K562 (cell line): ENCODE data around the gene PPT1. TPM values are rescaled to one million over a fixed set of nuclear protein-coding genes. Genes with fewer than 3 reads are reported as not detected.

Experiments
- BRD4 ChIP-seq: fragments of 200-600 bp; sonication (generic); IDR thresholded peaks from 2 replicates; pipeline ENCODE4 v1.6.1; 2017; ENCODE audit warnings: inconsistent platforms
- CCAR2 ChIP-seq: fragments of 200-400 bp; formaldehyde crosslinking; IDR thresholded peaks from 2 replicates; pipeline ENCODE4 v1.6.1; 2017; ENCODE audit warnings: mild to moderate bottlenecking, low read depth, low read length
- DMBX1 ChIP-seq: fragments of 250-450 bp; sonication (Bioruptor Pico); IDR thresholded peaks from 2 replicates; pipeline ENCODE4 v1.8.0; 2022; ENCODE audit warnings: inconsistent platforms, mild to moderate bottlenecking, moderate library complexity, borderline replicate concordance
- GATA2 ChIP-seq: sonication (generic); formaldehyde crosslinking; IDR thresholded peaks from 2 replicates; pipeline ENCODE4 v1.4.0; 2020; ENCODE audit warnings: mild to moderate bottlenecking, missing genetic modification reagents
- NFE2L1 ChIP-seq: fragments of 450-650 bp; IDR thresholded peaks from 2 replicates; pipeline ENCODE4 v1.6.1; 2016; ENCODE audit warnings: missing genetic modification characterization, low read depth, mild to moderate bottlenecking, missing compliant biosample characterization, moderate library complexity, borderline replicate concordance
- PHF21A ChIP-seq: fragments of 450-650 bp; IDR thresholded peaks from 2 replicates; pipeline ENCODE4 v1.6.1; 2017; ENCODE audit warnings: low read depth, borderline replicate concordance
- POLR3A ChIP-seq: IDR thresholded peaks from 2 replicates; pipeline ENCODE4 v1.6.1; 2011; ENCODE audit warnings: borderline replicate concordance, mild to moderate bottlenecking, moderate library complexity; ENCODE audit not compliant: insufficient read length, insufficient read depth; ENCODE audit errors: extremely low read depth
- POU5F1 ChIP-seq: fragments of 150-350 bp; IDR thresholded peaks from 2 replicates; pipeline ENCODE4 v1.6.1; 2014; ENCODE audit warnings: borderline replicate concordance, low read length, low read depth, mild to moderate bottlenecking; ENCODE audit not compliant: partially characterized antibody
- TARDBP ChIP-seq: fragments of 450-650 bp; IDR thresholded peaks from 2 replicates; pipeline ENCODE4 v1.6.1; 2016
- TOE1 ChIP-seq, 2 experiments: fragments of 450-650 bp in 1 of 2; sonication (generic) in 1 of 2; formaldehyde crosslinking in 1 of 2; IDR thresholded peaks; 2 replicates each; pipeline versions ENCODE4 v1.7.1 to v1.8.0; 2016 to 2022; ENCODE audit warnings: borderline replicate concordance in 2 of 2, mild to moderate bottlenecking in 2 of 2, antibody characterized with exemption in 1 of 2, inconsistent platforms in 1 of 2, low read depth in 1 of 2, missing genetic modification reagents in 1 of 2, moderate library complexity in 1 of 2
- polyA plus RNA-seq, 8 experiments: library from polyadenylated mRNA; depleted of rRNA in 4 of 8; stranded (reverse) in 5 of 8; unstranded in 3 of 8; fragments of >200 nt; fragmentation: Nextera tagmentation in 2 of 8; fragmentation: Illumina TruSeq in 1 of 8; extraction: Ambion mirVana in 2 of 8; extraction: Trizol in 1 of 8; gene quantifications; 2 replicates each; pipeline versions ENCODE4 v1.2.1 to v1.2.3, GENCODE V29; 2011 to 2014; ENCODE audit warnings: inconsistent platforms in 1 of 8, missing spikeins in 1 of 8
- total RNA-seq, 7 experiments: library from RNA; depleted of rRNA in 6 of 7; stranded (reverse); fragments of >200 nt in 6 of 7; fragmentation: Illumina TruSeq in 2 of 7; extraction: Trizol in 2 of 7; gene quantifications; 2 replicates each; pipeline versions ENCODE4 v1.2.1 to v1.2.3, GENCODE V29; 2011 to 2021; ENCODE audit warnings: low replicate concordance in 1 of 7
- TF ChIP-seq, protein P1 (sequence below), 3 experiments: fragments of 200-800 bp in 1 of 3; fragments of 250-450 bp in 1 of 3; fragments of 450-650 bp in 1 of 3; sonication (Bioruptor Pico) in 1 of 3; sonication (Bioruptor generic) in 1 of 3; formaldehyde crosslinking in 1 of 3; IDR thresholded peaks; 2 replicates each; pipeline versions ENCODE4 v1.6.1 to v1.8.0; 2016 to 2022; ENCODE audit warnings: mild to moderate bottlenecking in 2 of 3, missing genetic modification characterization in 2 of 3, missing compliant biosample characterization in 1 of 3, moderate library complexity in 1 of 3
- TF ChIP-seq, protein P2 (sequence below): fragments of 250-450 bp; sonication (Bioruptor Pico); IDR thresholded peaks from 2 replicates; pipeline ENCODE4 v1.5.1; 2021; ENCODE audit warnings: mild to moderate bottlenecking

PPT1 gene
- total and polyA plus RNA-seq, 9 of the 15 experiments (the other 6 are each of a cell fraction or from before 2014, with no cell fraction given): 72.2 to 285 (median 143) TPM

DNA sequence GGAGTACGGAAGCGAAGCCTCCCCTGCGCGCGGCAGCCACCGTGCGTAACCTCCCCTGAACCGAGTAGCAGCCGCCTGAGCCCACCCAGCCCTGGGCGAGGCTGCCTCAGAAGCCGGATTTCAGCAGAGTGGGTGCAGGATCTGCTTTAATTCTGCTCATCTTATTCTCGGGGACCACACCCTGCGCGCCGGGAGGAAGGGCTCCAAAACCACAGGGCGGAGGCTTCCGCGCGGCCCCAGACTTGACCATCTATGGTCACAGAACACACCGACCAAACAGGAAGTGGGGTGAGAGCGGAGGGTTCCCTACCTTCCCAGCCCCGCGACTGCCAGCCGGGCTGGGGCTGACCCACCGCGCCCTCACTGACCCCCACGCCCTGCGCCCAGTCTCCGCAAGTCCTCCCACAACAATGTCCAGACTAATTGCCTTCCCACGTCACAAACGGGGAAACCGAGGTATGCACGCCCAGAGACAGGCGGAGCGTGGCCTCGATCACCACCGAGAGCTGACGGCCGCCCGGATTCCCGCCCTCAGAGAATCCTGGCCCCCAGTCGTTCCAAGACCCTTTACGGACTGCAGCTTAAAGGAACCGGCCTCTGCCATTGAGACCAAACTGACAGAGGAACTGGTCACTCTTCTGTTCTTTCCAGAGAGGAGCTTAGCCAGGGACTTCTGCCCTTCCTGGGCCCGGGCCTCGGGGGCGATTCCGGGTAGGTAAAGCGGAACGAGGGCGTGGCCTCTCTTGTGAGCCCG, 57.1 kb downstream of the PPT1 start (continued):
- TF ChIP-seq, protein P1, sequence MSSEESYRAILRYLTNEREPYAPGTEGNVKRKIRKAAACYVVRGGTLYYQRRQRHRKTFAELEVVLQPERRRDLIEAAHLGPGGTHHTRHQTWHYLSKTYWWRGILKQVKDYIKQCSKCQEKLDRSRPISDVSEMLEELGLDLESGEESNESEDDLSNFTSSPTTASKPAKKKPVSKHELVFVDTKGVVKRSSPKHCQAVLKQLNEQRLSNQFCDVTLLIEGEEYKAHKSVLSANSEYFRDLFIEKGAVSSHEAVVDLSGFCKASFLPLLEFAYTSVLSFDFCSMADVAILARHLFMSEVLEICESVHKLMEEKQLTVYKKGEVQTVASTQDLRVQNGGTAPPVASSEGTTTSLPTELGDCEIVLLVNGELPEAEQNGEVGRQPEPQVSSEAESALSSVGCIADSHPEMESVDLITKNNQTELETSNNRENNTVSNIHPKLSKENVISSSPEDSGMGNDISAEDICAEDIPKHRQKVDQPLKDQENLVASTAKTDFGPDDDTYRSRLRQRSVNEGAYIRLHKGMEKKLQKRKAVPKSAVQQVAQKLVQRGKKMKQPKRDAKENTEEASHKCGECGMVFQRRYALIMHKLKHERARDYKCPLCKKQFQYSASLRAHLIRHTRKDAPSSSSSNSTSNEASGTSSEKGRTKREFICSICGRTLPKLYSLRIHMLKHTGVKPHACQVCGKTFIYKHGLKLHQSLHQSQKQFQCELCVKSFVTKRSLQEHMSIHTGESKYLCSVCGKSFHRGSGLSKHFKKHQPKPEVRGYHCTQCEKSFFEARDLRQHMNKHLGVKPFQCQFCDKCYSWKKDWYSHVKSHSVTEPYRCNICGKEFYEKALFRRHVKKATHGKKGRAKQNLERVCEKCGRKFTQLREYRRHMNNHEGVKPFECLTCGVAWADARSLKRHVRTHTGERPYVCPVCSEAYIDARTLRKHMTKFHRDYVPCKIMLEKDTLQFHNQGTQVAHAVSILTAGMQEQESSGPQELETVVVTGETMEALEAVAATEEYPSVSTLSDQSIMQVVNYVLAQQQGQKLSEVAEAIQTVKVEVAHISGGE (CRISPR knock-in tag; IDR thresholded peaks at IDR 0.05): peak in 2 of 3 experiments; percentile 77 to 90; a peak in 4 of 6 replicates
- TF ChIP-seq GATA2 (peak; percentile 51; the same call in 1 of the 2 replicates), PHF21A (peak; percentile 92; the same call in 1 of the 2 replicates), CCAR2 (no peak), POU5F1 (no peak), TARDBP (peak; percentile 79), BRD4 (peak; percentile 100), TOE1 (IDR thresholded peaks at IDR 0.05; ENCODE audit: borderline replicate concordance) (peak; percentile 20; the same call in 1 of the 2 replicates), TOE1 (CRISPR knock-in tag; IDR thresholded peaks at IDR 0.05; ENCODE audit: borderline replicate concordance, low read depth) (no peak), DMBX1 (CRISPR knock-in tag) (no peak), NFE2L1 (tag) (no peak), POLR3A (no peak)
- TF ChIP-seq, protein P2, sequence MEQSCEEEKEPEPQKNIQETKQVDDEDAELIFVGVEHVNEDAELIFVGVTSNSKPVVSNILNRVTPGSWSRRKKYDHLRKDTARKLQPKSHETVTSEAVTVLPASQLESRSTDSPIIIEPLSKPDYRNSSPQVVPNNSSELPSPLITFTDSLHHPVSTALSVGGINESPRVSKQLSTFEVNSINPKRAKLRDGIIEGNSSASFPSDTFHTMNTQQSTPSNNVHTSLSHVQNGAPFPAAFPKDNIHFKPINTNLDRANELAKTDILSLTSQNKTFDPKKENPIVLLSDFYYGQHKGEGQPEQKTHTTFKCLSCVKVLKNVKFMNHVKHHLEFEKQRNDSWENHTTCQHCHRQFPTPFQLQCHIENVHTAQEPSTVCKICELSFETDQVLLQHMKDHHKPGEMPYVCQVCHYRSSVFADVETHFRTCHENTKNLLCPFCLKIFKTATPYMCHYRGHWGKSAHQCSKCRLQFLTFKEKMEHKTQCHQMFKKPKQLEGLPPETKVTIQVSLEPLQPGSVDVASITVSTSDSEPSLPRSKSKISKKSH (CRISPR knock-in tag): no peak
